T47D (cell line): ENCODE measurements around the gene ILF2.
"Not testable (repeated sequence)": the region's sequence is repeated elsewhere in the genome, so short reads cannot be mapped to it uniquely, and the experiment has no call there.

ENCODE experiments used
- DNase-seq, 2 experiments: peaks; one replicate each; pipeline versions ENCODE4 v3.0.0 to v3.0.0-alpha.2; 2011 to 2012; ENCODE audit warnings: low read depth in 1 of 2, low spot score in 1 of 2
- JUND ChIP-seq: IDR thresholded peaks from 2 replicates; pipeline ENCODE4 v1.6.1; 2012; ENCODE audit warnings: low read depth
- in situ Hi-C: cut with HindIII; loops from 2 replicates; pipeline ENCODE4 v1.10.0; 2016; ENCODE audit warnings: low sequenced_read_pairs, low pct_unique_long_range_greater_than_20kb

ILF2 gene

DNA sequence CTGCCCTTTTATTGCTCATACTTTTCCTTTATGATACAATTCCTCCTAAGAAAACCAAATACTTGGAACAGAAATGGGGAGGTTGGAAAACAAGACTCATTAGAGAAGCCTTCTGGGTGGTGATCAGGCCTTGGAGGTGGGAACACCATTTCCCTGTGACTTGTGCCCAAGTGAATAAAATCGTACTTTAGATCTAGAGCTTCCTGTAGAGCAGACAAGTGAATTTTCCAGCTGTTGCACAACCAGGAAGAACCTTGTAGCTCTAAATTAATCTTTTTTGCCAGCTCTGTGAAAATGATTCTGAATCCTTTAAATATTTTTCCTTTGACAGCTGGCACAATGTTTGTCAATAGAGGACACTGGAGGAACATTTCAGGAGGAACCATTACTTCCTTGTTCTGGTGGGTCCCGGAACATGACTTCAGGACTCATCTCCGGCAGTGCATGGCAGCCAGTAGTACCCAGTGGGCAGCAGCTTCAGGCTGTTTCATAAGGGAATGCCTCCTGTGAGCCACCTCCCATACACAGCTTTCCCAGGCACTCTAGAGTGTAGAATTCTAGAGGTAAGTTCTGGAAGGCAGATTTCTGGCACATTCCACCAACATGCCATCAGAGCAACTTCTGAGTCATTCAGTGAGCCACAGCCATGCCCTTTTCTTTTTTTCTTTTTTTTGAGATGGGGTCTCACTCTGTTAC is 17.8 kb downstream of the ILF2 start:
- TF ChIP-seq JUND, result no peak
- no peak for DNase-seq
- in situ Hi-C loops, result no loop called here

DNA sequence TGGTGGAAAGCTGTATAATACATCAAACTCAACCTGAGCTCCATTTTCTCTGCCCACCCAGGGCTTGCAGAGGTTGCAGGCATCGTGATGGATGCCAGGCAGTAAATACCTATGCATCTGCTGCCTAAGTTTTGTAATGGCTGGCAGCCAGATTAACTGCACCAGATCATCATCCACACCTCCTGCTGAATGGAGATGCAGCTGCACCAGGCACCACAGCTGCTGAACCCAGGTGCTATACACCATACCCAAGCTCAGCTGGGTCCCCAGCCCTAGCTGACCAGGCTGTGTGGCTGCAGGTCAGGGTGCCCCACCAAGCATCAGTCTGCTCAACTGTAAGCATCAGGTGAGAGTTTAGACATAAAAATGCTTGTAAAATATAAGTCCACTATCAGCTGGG is 19.0 kb downstream of the ILF2 start:
- no peak for TF ChIP-seq JUND
- DNase-seq, result no peak
- in situ Hi-C loops, result no loop called here

DNA sequence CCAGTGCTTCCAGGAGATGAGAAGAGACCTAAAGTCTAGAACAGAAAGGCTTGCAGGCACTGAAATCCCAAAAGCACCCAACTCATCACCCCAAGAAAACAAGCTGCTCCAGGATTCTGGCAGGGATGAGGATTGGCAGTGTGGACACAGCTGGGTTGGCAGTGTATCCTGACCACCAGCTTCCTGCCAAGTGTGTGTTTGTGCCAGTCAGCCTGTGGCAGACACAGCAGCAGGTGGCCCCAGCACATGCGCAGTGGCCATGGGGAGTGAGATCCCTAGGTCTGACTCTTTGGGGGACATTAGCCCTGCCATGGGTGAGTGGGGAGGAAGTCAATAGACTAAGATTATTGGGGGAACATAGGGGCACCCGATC is 20.9 kb downstream of the ILF2 start:
- in situ Hi-C loops, result no loop called here
- peak; percentile 30 to 90 for DNase-seq
- TF ChIP-seq JUND, result no peak

DNA sequence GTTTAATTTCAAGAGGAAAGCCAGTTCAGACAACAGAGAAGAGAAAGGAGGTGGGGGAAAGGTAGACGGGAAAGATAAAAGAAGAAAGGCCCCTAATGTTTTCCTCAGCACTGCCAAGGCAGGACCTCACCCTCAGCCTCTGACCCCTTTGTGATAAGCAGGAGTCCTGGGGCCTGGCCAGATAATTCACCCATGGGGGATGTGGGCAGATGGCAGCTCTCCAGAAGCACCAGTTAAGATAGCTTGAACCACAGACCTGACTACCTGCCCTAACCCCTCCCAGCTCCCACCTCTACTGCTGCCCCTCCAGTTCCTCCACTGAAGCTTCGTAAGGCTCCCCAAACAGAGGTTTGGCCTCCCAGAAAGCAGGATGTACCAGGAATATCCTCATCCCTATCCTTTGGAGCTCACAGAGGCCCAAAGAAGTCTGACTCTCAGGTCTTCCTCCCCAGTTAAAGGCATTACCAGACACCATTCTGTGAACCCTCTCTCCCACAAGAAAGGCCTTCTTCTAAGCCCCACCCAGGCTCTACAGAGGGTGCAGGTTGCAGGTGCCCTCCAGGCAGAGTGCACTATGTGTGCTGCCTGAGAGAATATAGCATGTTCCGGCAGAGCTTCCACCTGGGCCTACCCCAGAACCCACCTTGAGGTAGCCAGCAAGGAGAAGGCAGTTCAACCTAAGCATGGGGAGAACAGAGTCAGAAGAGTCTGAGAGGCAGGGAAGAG is 21.5 kb downstream of the ILF2 start:
- TF ChIP-seq JUND, result no peak
- no peak for DNase-seq
- in situ Hi-C loops, result no loop called here

DNA sequence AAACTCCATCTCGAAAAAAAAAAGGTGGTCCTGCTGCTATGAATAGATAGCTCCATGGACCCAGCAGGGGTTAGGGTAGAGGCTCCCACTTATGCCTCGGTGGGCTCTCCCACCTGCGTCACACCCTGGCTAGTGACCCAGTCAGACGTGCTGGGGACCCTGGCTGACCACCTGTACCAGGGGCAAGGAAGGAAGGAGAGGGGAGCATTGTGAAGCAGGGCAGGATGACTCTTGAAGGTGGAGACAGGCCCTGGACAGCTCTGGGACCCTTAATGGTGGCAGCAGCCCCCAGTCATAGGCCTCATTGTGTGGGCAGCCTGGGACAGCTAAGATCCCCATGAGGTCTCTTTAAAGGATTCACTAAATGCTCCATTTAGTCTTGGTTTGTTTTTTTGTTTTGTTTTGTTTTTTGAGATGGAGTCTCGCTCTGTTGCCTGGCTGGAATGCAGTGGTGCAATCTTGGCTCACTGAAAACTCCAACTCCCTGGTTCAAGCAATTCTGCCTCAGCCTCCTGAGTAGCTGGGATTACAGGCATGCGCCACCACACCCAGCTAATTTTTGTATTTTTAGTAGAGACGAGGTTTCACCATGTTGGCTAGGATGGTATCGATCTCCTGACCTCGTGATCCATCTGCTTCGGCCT is 22.7 kb downstream of the ILF2 start:
- DNase-seq, result no peak
- no peak for TF ChIP-seq JUND
- in situ Hi-C loops, result no loop called here

DNA sequence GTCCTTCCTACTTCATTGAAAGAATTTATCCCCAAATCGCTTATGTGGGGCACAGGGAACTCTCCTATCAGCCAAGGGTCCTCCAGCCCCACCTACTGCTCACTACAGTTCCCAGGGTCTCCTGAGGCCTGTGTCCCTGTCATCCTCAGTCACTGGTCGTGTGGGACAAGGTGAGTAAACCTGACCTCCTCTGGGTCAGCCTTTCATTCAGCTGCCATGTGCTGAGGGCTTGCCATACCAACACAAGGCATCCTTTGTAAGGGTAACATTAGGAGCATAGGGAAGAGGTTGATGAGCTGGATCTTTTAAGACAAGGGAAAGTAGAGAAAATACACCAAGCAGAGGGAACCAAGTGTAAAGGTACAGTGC is 23.5 kb downstream of the ILF2 start:
- no peak for TF ChIP-seq JUND
- in situ Hi-C loops, result no loop called here
- no peak for DNase-seq

DNA sequence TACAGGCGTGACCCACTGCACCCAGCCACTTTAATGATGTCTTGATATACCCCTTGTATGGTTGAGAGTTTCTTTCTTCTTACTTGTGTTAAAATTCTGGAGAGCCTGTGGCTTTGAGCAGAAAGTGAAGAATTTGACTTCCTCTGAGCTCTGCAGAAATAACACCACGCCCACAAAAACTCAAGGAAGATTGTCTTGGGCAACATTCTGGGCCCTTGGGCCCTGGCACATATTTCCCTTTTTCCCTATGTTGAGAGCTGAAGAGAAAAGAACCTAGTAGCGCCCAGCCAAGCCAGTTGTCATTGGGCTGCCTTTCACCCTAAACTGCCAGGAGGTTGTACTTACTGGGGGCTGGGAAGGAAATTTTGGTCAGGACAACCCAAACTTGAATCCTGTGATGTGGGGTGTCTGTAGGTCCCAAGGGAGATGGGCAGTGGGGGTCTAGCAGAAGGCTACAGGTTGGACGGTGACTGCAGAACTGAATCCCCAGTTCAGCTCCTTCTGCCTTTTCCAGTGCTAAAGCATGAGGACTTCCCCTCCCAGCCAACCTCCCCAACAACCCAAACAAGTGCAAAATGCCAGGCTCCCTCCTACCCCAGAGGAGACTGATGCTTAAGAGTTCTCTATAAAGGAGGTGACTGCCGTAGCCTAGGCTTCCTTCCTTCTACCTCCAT is 24.0 kb downstream of the ILF2 start:
- DNase-seq, result no peak
- in situ Hi-C loops, result no loop called here
- no peak for TF ChIP-seq JUND

DNA sequence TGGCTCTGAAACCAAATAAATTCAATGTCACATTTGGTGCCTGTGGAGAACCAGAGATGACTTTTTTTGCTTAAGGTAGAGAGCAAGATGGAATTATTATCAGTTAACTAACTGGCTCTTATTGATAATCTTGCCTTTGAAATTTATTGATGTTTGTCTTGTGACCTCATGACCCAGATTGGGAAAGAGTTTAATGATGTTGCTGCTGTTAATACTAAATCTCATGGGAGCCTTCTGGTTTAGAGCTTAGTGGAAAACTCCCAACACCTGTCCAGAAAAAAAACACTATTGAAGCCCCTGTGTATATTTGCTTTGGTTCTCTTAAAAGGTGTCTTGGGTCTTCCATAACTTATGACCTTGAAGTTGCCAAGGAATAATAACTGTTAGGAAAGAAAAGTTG is 27.0 kb downstream of the ILF2 start:
- in situ Hi-C loops, result no loop called here
- TF ChIP-seq JUND, result no peak
- DNase-seq, result no peak

DNA sequence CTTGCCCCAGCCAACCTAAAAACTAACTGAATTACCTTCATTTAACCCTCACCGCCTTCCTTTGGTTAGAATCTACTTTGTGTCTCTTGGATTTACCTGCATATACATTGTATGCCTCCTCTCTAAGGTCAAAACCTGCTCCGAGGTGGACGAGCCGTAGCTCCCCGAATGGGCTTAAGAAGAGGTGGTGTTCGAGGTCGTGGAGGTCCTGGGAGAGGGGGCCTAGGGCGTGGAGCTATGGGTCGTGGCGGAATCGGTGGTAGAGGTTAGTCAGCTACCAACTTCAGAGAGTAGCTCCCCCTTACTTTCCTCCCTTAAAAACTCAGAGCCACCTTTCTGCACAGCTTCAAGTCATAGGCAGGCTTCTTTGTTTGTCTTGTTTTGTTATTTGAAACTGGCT is 27.7 kb downstream of the ILF2 start:
- in situ Hi-C loops, result no loop called here
- no peak for DNase-seq
- no peak for TF ChIP-seq JUND

DNA sequence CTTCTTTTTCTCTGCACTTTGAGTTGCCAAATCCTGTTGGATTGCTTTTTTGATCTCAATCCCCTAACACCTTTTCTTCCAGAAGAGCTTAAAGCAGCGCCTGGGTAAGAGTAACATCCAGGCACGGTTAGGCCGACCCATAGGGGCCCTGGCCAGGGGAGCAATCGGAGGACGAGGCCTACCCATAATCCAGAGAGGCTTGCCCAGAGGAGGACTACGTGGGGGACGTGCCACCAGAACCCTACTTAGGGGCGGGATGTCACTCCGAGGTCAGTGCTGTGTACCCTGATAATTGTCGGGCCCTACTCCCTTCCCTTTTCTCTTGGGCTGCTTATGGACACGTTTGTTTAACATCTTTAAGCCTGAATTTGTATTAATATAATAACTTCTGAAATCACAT is 28.6 kb downstream of the ILF2 start:
- in situ Hi-C loops, result no loop called here
- no peak for DNase-seq
- no peak for TF ChIP-seq JUND

DNA sequence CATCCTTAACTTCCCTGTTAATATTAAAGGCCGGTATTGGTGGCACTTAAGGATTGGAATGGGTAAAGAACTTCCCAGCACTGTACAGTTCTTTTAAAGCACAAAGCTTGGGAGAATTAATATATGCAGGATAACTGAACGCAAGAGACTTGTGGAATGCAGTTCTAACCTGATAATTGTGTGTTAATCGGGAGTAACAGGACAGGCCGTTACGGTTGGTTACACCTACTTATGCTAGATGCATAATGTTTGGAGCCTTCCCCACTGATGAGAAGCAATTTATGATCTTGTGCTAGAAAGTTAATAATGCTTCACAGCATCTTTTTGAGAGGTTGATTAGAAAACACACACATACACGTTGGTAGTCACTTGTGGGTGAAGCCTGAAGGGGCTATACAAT is 29.9 kb downstream of the ILF2 start:
- in situ Hi-C loops, result no loop called here
- DNase-seq, result no peak
- TF ChIP-seq JUND, result no peak

DNA sequence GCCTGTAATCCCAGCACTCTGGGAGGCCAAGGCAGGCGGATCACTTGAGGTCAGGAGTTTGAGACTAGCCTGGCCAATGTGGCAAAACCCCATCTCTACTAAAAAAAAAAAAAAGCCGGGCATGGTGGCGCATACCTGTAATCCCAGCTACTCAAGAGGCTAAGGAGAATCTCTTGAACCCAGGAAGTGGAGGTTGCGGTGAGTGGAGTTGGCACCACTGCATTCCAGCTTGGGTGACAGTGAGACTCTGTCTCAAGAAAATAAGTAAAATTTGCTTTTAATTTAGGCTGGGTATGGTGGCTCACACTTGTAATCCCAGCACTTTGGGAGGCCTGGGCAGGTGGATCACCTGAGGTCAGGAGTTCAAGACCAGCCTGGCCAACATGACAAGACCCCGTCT is 30.6 kb downstream of the ILF2 start:
- DNase-seq, in situ Hi-C loops: not testable (repeated sequence)

DNA sequence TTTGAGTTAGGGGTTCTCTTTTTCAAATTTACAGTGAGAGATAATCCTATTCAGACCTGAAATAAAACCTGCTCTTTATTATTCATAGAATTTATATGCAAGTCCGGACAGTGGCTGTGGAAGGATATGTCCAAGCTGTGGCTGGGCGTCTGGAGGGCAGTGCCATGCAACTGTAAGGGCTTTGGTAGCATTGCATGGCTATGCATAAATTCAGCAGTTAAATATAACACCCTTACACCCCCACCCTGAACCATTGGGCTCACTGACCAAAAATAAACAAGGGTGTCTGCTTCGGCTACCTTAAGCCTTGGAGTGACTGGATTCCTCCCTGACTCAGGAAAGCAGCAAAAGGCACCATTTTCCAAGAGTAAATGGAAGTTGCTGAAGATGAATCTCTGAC is 31.5 kb downstream of the ILF2 start:
- DNase-seq, result no peak
- TF ChIP-seq JUND, result no peak
- in situ Hi-C loops, result no loop called here
